Adrenal gland (tissue), 12 donors: Measurements from ENCODE around the gene TRIP12. TPM values are rescaled to one million over a fixed set of nuclear protein-coding genes. Genes with fewer than 3 reads are reported as not detected.

Source experiments
- DNase-seq, 7 donors: peaks; one replicate each; pipeline ENCODE4 v3.0.0-alpha.2; 2019 to 2020
- H3K27ac ChIP-seq, 5 donors: fragments of 200-600 bp; sonication (generic) in 4 of 5; 1 replicate in 3 of 5; 2 replicates in 2 of 5; pipeline versions ENCODE4 v1.5.1 to v1.8.0; 2016 to 2020; ENCODE audit warnings: mild to moderate bottlenecking in 1 of 5
- H3K27me3 ChIP-seq: fragments of 200-600 bp; 2 replicates; pipeline ENCODE4 v1.8.0; 2021
- H3K36me3 ChIP-seq, 2 donors: fragments of 200-600 bp; replicated peaks in 1 of 2; 1 replicate in 1 of 2; 2 replicates in 1 of 2; pipeline versions ENCODE4 v1.5.1 to v1.8.0; 2018 to 2022
- H3K4me1 ChIP-seq, 2 donors: fragments of 200-600 bp; replicated peaks in 1 of 2; 1 replicate in 1 of 2; 2 replicates in 1 of 2; pipeline versions ENCODE4 v1.5.1 to v1.8.0; 2018 to 2021
- H3K4me3 ChIP-seq, 4 donors: fragments of 200-600 bp; sonication (generic) in 3 of 4; one replicate each; pipeline ENCODE4 v1.5.1; 2016 to 2018
- H3K9me3 ChIP-seq, 3 donors: fragments of 200-600 bp; sonication (generic) in 1 of 3; replicated peaks in 1 of 3; 1 replicate in 2 of 3; 2 replicates in 1 of 3; pipeline versions ENCODE4 v1.5.1 to v1.8.0; 2016 to 2021
- CTCF ChIP-seq, 6 experiments: fragments of 450-650 bp in 4 of 6; fragments of 200-600 bp in 2 of 6; sonication (generic) in 1 of 6; IDR thresholded peaks; 1 replicate in 5 of 6; 2 replicates in 1 of 6; pipeline versions ENCODE4 v1.5.1 to v1.8.0; 2016 to 2021; ENCODE audit warnings: antibody characterized with exemption in 6 of 6, mild to moderate bottlenecking in 2 of 6, moderate library complexity in 1 of 6
- POLR2A ChIP-seq, 2 donors: fragments of 450-650 bp; IDR thresholded peaks; one replicate each; pipeline ENCODE4 v1.6.1; 2017; ENCODE audit warnings: antibody characterized with exemption in 2 of 2, mild to moderate bottlenecking in 2 of 2, moderate library complexity in 1 of 2
- WGBS, 4 donors: extraction: QIAGEN DNeasy Blood & Tissue Kit in 2 of 4; methylation state at CpG; one replicate each; pipeline versions ENCODE4 v1.1.5 to v1.1.7; 2013 to 2017; 5-methylcytosine and 5-hydroxymethylcytosine counted together
- intact Hi-C, 2 donors: fragments of 100-400 bp; cut with DNase I; formaldehyde crosslinking; loops; one replicate each; pipeline versions ENCODE4 v1.14.1 to v1.15.0; 2022 to 2023
- polyA plus RNA-seq, 3 donors: library from polyadenylated mRNA; stranded (reverse); fragments of 200-250 nt in 2 of 3; fragments of 350-450 nt in 1 of 3; fragmentation: Illumina TruSeq in 1 of 3; extraction: RNeasy Lipid Tissue Mini Kit (QIAGEN cat#74804) in 1 of 3; gene quantifications; one replicate each; pipeline ENCODE4 v1.2.3, GENCODE V29; 2013 to 2014
- total RNA-seq, 9 donors: library from RNA; depleted of rRNA in 4 of 9; stranded (reverse); fragments of >200 nt in 4 of 9; fragments of 120-200 nt in 1 of 9; fragmentation: NEBNext Ultra II Directional in 1 of 9; extraction: Animal tissue kit (Norgen Biotek cat#: 25700) in 1 of 9; gene quantifications; one replicate each; pipeline versions ENCODE4 v1.1.0 to v1.2.4, GENCODE V29; 2013 to 2023
- donor health status: healthy with polysubstance abuse.
- donor health status: Bipolar disorder and iron deficiency.
- donor health status: DM: yes; HTN: yes; CAD: no.
- donor health status: DM: no; HTN: no; CAD: no.
- donor health status: DM: no; HTN: no; CAD: no.
- donor health status: DM: yes; HTN: yes; CAD: no.

Gene TRIP12
- total and polyA plus RNA-seq, 12 donors, result 15.5 to 242 (median 146) TPM

GRCh38 chr2:229865033-229865432 lies 56.8 kb downstream of the TRIP12 start:
- no peaks in the 10 kb centered on the region for H3K9me3 ChIP-seq
- H3K27ac ChIP-seq, result no peak overlapping the region
- H3K4me1 ChIP-seq, result peaks cover 5 to 9% of the 10 kb centered on the region in 2 donors
- no peak for DNase-seq
- no peaks in the 10 kb centered on the region for H3K36me3 ChIP-seq
- intact Hi-C loops, result no loop called here
- WGBS, 4 donors, result 96 to 100% (median 99%) methylated on average over 2 of the region's 2 CpGs
- H3K27me3 ChIP-seq, result no peaks in the 10 kb centered on the region
- H3K4me3 ChIP-seq, result no peak overlapping the region
- TF ChIP-seq CTCF (IDR thresholded peaks at IDR 0.05) (no peak), POLR2A (IDR thresholded peaks at IDR 0.05) (no peak)

- no peak for TF ChIP-seq POLR2A (IDR thresholded peaks at IDR 0.05)
- Histone ChIP-seq H3K4me3 (no peak overlapping the region), H3K4me1 (peaks cover 5 to 18% of the 10 kb centered on the region in 2 donors), H3K36me3 (peaks cover 0 to 18% of the 10 kb centered on the region in 2 donors), H3K27ac (no peak overlapping the region), H3K27me3 (no peaks in the 10 kb centered on the region), H3K9me3 (no peaks in the 10 kb centered on the region)
- intact Hi-C loops, result no loop called here
- no peak for DNase-seq
Measured at GRCh38 chr2:229861431-229861830, 60.4 kb downstream of the TRIP12 start.

- TF ChIP-seq POLR2A (IDR thresholded peaks at IDR 0.05), result no peak
- no peak for TF ChIP-seq CTCF (IDR thresholded peaks at IDR 0.05)
- Histone ChIP-seq H3K27ac (no peak overlapping the region), H3K4me1 (peaks cover 5 to 29% of the 10 kb centered on the region in 2 donors), H3K9me3 (no peaks in the 10 kb centered on the region), H3K36me3 (peaks cover 0 to 18% of the 10 kb centered on the region in 2 donors), H3K27me3 (no peaks in the 10 kb centered on the region), H3K4me3 (no peak overlapping the region)
- intact Hi-C loops, result no loop called here
- DNase-seq, result no peak
- 95 to 100% (median 97%) methylated on average over 1 of the region's 1 CpG for WGBS, 4 donors
Measured at GRCh38 chr2:229860334-229860733, 61.5 kb downstream of the TRIP12 start.

GRCh38 chr2:229858351-229858750 lies 63.5 kb downstream of the TRIP12 start:
- DNase-seq, result no peak
- peaks cover 0 to 18% of the 10 kb centered on the region in 2 donors for H3K36me3 ChIP-seq
- WGBS, 4 donors, result 96 to 99% (median 98%) methylated on average over 3 of the region's 3 CpGs
- no peaks in the 10 kb centered on the region for H3K27me3 ChIP-seq
- intact Hi-C loops, result no loop called here
- H3K27ac ChIP-seq, result no peak overlapping the region
- H3K4me3 ChIP-seq, result no peak overlapping the region
- H3K4me1 ChIP-seq, result peaks cover 5 to 37% of the 10 kb centered on the region in 2 donors
- TF ChIP-seq CTCF (IDR thresholded peaks at IDR 0.05) (no peak), POLR2A (IDR thresholded peaks at IDR 0.05) (no peak)
- H3K9me3 ChIP-seq, result no peaks in the 10 kb centered on the region

GRCh38 chr2:229857634-229858033 lies 64.2 kb downstream of the TRIP12 start:
- WGBS, 4 donors, result 92 to 100% (median 96%) methylated on average over 1 of the region's 1 CpG
- Histone ChIP-seq H3K4me1 (peaks cover 5 to 41% of the 10 kb centered on the region in 2 donors), H3K9me3 (no peaks in the 10 kb centered on the region), H3K27ac (no peak overlapping the region), H3K4me3 (no peak overlapping the region), H3K27me3 (no peaks in the 10 kb centered on the region), H3K36me3 (peaks cover 0 to 18% of the 10 kb centered on the region in 2 donors)
- DNase-seq, result no peak
- intact Hi-C loops, result no loop called here
- TF ChIP-seq POLR2A (IDR thresholded peaks at IDR 0.05), result no peak
- no peak for TF ChIP-seq CTCF (IDR thresholded peaks at IDR 0.05)
